ENCODE measurements around the gene NDE1. TPM values are rescaled to one million over a fixed set of nuclear protein-coding genes. Genes with fewer than 3 reads are reported as not detected.

The NDE1 gene
- total and polyA plus RNA-seq, 8 donors: 6.7 to 286 (median 26.5) TPM

GRCh38 chr16:15716694-15717447 is 66.8 kb downstream of the NDE1 start:
- Histone ChIP-seq H3K27me3 (no peaks in the 10 kb centered on the region), H3K4me3 (no peak overlapping the region), H3K36me3 (peaks cover 69 to 96% (median 94%) of the 10 kb centered on the region in 4 donors), H3K4me1 (no peaks in the 10 kb centered on the region), H3K27ac (no peak overlapping the region), H3K9me3 (no peaks in the 10 kb centered on the region)
- 85 to 94% (median 94%) methylated on average over 17 to 23 of the region's 23 CpGs for WGBS, 5 donors
- TF ChIP-seq EP300 (IDR thresholded peaks at IDR 0.05): no peak
- no peak for TF ChIP-seq POLR2AphosphoS5 (IDR thresholded peaks at IDR 0.05)
- TF ChIP-seq POLR2A (IDR thresholded peaks at IDR 0.05): no peak
- TF ChIP-seq, protein P1, sequence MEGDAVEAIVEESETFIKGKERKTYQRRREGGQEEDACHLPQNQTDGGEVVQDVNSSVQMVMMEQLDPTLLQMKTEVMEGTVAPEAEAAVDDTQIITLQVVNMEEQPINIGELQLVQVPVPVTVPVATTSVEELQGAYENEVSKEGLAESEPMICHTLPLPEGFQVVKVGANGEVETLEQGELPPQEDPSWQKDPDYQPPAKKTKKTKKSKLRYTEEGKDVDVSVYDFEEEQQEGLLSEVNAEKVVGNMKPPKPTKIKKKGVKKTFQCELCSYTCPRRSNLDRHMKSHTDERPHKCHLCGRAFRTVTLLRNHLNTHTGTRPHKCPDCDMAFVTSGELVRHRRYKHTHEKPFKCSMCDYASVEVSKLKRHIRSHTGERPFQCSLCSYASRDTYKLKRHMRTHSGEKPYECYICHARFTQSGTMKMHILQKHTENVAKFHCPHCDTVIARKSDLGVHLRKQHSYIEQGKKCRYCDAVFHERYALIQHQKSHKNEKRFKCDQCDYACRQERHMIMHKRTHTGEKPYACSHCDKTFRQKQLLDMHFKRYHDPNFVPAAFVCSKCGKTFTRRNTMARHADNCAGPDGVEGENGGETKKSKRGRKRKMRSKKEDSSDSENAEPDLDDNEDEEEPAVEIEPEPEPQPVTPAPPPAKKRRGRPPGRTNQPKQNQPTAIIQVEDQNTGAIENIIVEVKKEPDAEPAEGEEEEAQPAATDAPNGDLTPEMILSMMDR (IDR thresholded peaks at IDR 0.05): no peak
- DNase-seq: no peak
- intact Hi-C loops (cut with DNase I; ENCODE audit: low total_unique reads): no loop called here

GRCh38 chr16:15721018-15721417 is 71.0 kb downstream of the NDE1 start:
- no peak overlapping the region for H3K4me3 ChIP-seq
- peaks cover 72 to 100% (median 96%) of the 10 kb centered on the region in 4 donors for H3K36me3 ChIP-seq
- no peaks in the 10 kb centered on the region for H3K9me3 ChIP-seq
- intact Hi-C loops (cut with DNase I; ENCODE audit: low total_unique reads): no loop called here
- H3K27ac ChIP-seq: no peak overlapping the region
- peaks cover 0 to under 1% (median under 1%) of the 10 kb centered on the region in 4 donors for H3K4me1 ChIP-seq
- TF ChIP-seq POLR2AphosphoS5 (IDR thresholded peaks at IDR 0.05): no peak
- TF ChIP-seq POLR2A (IDR thresholded peaks at IDR 0.05): no peak
- TF ChIP-seq EP300 (IDR thresholded peaks at IDR 0.05): no peak
- TF ChIP-seq, protein P1 (IDR thresholded peaks at IDR 0.05): no peak
- 89 to 98% (median 95%) methylated on average over 14 of the region's 14 CpGs for WGBS, 5 donors
- H3K27me3 ChIP-seq: no peaks in the 10 kb centered on the region
- no peak for DNase-seq

DNA sequence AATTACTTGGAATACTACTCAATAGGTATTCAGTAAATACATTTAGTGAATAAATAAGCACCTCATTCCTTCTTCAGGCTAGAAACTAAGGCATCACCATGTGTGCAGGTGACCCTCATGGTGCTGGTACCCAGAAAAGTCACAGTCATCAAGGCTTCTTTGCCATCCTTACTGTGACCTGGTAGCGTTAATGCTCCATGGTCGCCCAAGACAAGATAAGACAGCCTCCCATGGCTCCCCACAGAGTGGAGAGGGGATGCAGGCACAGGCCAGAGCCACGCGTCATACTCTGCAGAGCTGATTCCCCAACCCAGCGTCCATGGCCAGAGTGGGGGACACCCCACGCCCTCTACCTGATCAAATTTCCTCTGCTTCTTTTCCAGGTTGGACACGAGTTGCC is 73.8 kb downstream of the NDE1 start:
- H3K36me3 ChIP-seq: peaks cover 57 to 100% (median 92%) of the 10 kb centered on the region in 4 donors

GRCh38 chr16:15725641-15726240 is 75.7 kb downstream of the NDE1 start:
- no peak for TF ChIP-seq POLR2AphosphoS5 (IDR thresholded peaks at IDR 0.05)
- TF ChIP-seq, protein P1 (IDR thresholded peaks at IDR 0.05): no peak
- no peak for TF ChIP-seq POLR2A (IDR thresholded peaks at IDR 0.05)
- TF ChIP-seq EP300 (IDR thresholded peaks at IDR 0.05): no peak
- intact Hi-C loops (cut with DNase I; ENCODE audit: low total_unique reads): no loop called here
- Histone ChIP-seq H3K9me3 (no peaks in the 10 kb centered on the region), H3K36me3 (peaks cover 39 to 100% (median 77%) of the 10 kb centered on the region in 4 donors), H3K27me3 (no peaks in the 10 kb centered on the region), H3K4me1 (peaks cover 0 to 10% (median 5%) of the 10 kb centered on the region in 4 donors), H3K27ac (no peak overlapping the region), H3K4me3 (no peak overlapping the region)
- DNase-seq: no peak
- 87 to 98% (median 94%) methylated on average over 5 of the region's 5 CpGs for WGBS, 5 donors

More for the DNA sequence above, 73.8 kb downstream of the NDE1 start:
- 89 to 97% (median 95%) methylated on average over 7 of the region's 7 CpGs for WGBS, 5 donors
- Histone ChIP-seq H3K4me3 (no peak overlapping the region), H3K9me3 (no peaks in the 10 kb centered on the region), H3K27ac (no peak overlapping the region), H3K4me1 (peaks cover 0 to 10% (median 5%) of the 10 kb centered on the region in 4 donors), H3K27me3 (no peaks in the 10 kb centered on the region)
- TF ChIP-seq EP300 (IDR thresholded peaks at IDR 0.05): no peak
- no peak for DNase-seq
- intact Hi-C loops (cut with DNase I; ENCODE audit: low total_unique reads): no loop called here

Data from stomach (tissue), 9 donors.